GM23338 (cell line): ENCODE measurements around the gene DLST. TPM values are rescaled to one million over a fixed set of nuclear protein-coding genes. Genes with fewer than 3 reads are reported as not detected.

Experiments used
- ATAC-seq: fragments of 200-7000 bp; cut with Tn5 transposase; 3 replicates; pipeline ENCODE4 v1.9.1; 2020
- DNase-seq: peaks from one replicate; pipeline ENCODE4 v3.0.0-alpha.2; 2015; ENCODE audit warnings: low spot score
- H2AFZ ChIP-seq: fragments of 200-600 bp; sonication (generic); 2 replicates; pipeline ENCODE4 v1.8.0; 2016; ENCODE audit warnings: antibody characterized with exemption, mild to moderate bottlenecking, moderate library complexity
- H3F3A ChIP-seq: fragments of 200-600 bp; sonication (generic); replicated peaks from 2 replicates; pipeline ENCODE4 v1.8.0; 2017; ENCODE audit warnings: antibody characterized with exemption, mixed run types, low read depth
- H3K27ac ChIP-seq: fragments of 200-600 bp; sonication (generic); 2 replicates; pipeline ENCODE4 v1.6.1; 2016; ENCODE audit warnings: low read depth
- H3K27me3 ChIP-seq: fragments of 200-600 bp; sonication (generic); 2 replicates; pipeline ENCODE4 v1.8.0; 2016; ENCODE audit warnings: mild to moderate bottlenecking, mixed run types, moderate library complexity; ENCODE audit not compliant: insufficient read depth
- H3K36me3 ChIP-seq: fragments of 200-600 bp; sonication (generic); 2 replicates; pipeline ENCODE4 v1.8.0; 2016; ENCODE audit warnings: mild to moderate bottlenecking; ENCODE audit not compliant: insufficient read depth
- H3K4me1 ChIP-seq: fragments of 200-600 bp; sonication (generic); 2 replicates; pipeline ENCODE4 v1.8.0; 2016; ENCODE audit warnings: mild to moderate bottlenecking, moderate library complexity; ENCODE audit not compliant: insufficient read depth
- H3K4me2 ChIP-seq: fragments of 200-600 bp; sonication (generic); 2 replicates; pipeline ENCODE4 v1.7.1; 2017; ENCODE audit warnings: mixed run types
- H3K4me3 ChIP-seq: fragments of 200-600 bp; sonication (generic); 2 replicates; pipeline ENCODE4 v1.6.1; 2016; ENCODE audit warnings: mixed run types
- H3K79me2 ChIP-seq: fragments of 200-600 bp; sonication (generic); replicated peaks from 2 replicates; pipeline ENCODE4 v1.8.0; 2017; ENCODE audit warnings: mild to moderate bottlenecking; ENCODE audit not compliant: insufficient read depth
- H3K9me2 ChIP-seq: fragments of 200-600 bp; sonication (generic); 2 replicates; pipeline ENCODE4 v1.8.0; 2017; ENCODE audit not compliant: insufficient read depth
- H4K20me1 ChIP-seq: fragments of 200-600 bp; sonication (generic); replicated peaks from 2 replicates; pipeline ENCODE4 v1.8.0; 2017; ENCODE audit warnings: mild to moderate bottlenecking; ENCODE audit not compliant: insufficient read depth
- H3K27ac Mint-ChIP-seq: 2 replicates; pipeline ENCODE4 v1.8.0; 2020; ENCODE audit warnings: inconsistent platforms, mild to moderate bottlenecking, moderate library complexity, mixed read lengths
- H3K27me3 Mint-ChIP-seq: 3 replicates; pipeline ENCODE4 v1.8.0; 2022; ENCODE audit warnings: low read depth, mild to moderate bottlenecking, moderate library complexity, mixed read lengths, inconsistent platforms; ENCODE audit not compliant: insufficient read depth, poor library complexity
- H3K36me3 Mint-ChIP-seq: 3 replicates; pipeline ENCODE4 v1.8.0; 2021; ENCODE audit warnings: low read depth, mild to moderate bottlenecking, inconsistent platforms, moderate library complexity, mixed read lengths
- H3K4me1 Mint-ChIP-seq: 3 replicates; pipeline ENCODE4 v1.8.0; 2020; ENCODE audit warnings: mild to moderate bottlenecking, inconsistent platforms, mixed read lengths
- H3K4me3 Mint-ChIP-seq: 3 replicates; pipeline ENCODE4 v1.8.0; 2021; ENCODE audit warnings: moderate library complexity, mild to moderate bottlenecking, inconsistent platforms, mixed read lengths
- H3K9me3 Mint-ChIP-seq: 3 replicates; pipeline ENCODE4 v1.8.0; 2020; ENCODE audit warnings: moderate library complexity, mild to moderate bottlenecking, inconsistent platforms, mixed read lengths
- CREB1 ChIP-seq: fragments of 250-450 bp; sonication (Bioruptor Pico); IDR thresholded peaks from 2 replicates; pipeline ENCODE4 v1.5.0; 2020; ENCODE audit warnings: low read depth, mild to moderate bottlenecking, moderate library complexity
- CTCF ChIP-seq, 2 experiments: fragments of 200-600 bp in 1 of 2; sonication (generic) in 1 of 2; conservative IDR thresholded peaks; 2 replicates each; pipeline versions ENCODE4 v1.5.1 to v1.6.1; 2016 to 2017; ENCODE audit warnings: antibody characterized with exemption in 2 of 2, low read depth in 2 of 2, mild to moderate bottlenecking in 2 of 2, moderate library complexity in 1 of 2
- ETS1 ChIP-seq: IDR thresholded peaks from 2 replicates; pipeline ENCODE4 v1.6.1; 2016; ENCODE audit warnings: antibody characterized with exemption
- EZH2 ChIP-seq: fragments of 200-600 bp; sonication (generic); IDR thresholded peaks from one replicate; pipeline ENCODE4 v1.8.0; 2017; ENCODE audit warnings: antibody characterized with exemption, mild to moderate bottlenecking, low read depth; ENCODE audit not compliant: unreplicated experiment
- EZH2phosphoT487 ChIP-seq: fragments of 200-600 bp; sonication (generic); IDR thresholded peaks from one replicate; pipeline ENCODE4 v1.8.1; 2018; ENCODE audit warnings: antibody characterized with exemption; ENCODE audit not compliant: unreplicated experiment
- JUNB ChIP-seq: IDR thresholded peaks from one replicate; pipeline ENCODE4 v1.6.1; 2016; ENCODE audit warnings: antibody characterized with exemption; ENCODE audit not compliant: unreplicated experiment
- NANOG ChIP-seq: IDR thresholded peaks from 2 replicates; pipeline ENCODE4 v1.6.1; 2016; ENCODE audit warnings: antibody characterized with exemption, borderline replicate concordance
- POLR2AphosphoS5 ChIP-seq: IDR thresholded peaks from 2 replicates; pipeline ENCODE4 v1.6.1; 2016; ENCODE audit warnings: antibody characterized with exemption, low read depth
- REST ChIP-seq: IDR thresholded peaks from one replicate; pipeline ENCODE4 v1.6.1; 2018; ENCODE audit warnings: antibody characterized with exemption; ENCODE audit not compliant: unreplicated experiment
- STAT1 ChIP-seq: IDR thresholded peaks from one replicate; pipeline ENCODE4 v1.6.1; 2016; ENCODE audit warnings: antibody characterized with exemption; ENCODE audit not compliant: unreplicated experiment
- ZNF114 ChIP-seq: fragments of 250-450 bp; sonication (Bioruptor Pico); IDR thresholded peaks from 2 replicates; pipeline ENCODE4 v1.5.0; 2020; ENCODE audit warnings: mild to moderate bottlenecking, moderate library complexity
- ZNF331 ChIP-seq: fragments of 250-450 bp; sonication (Bioruptor Pico); IDR thresholded peaks from 2 replicates; pipeline ENCODE4 v1.5.0; 2020; ENCODE audit warnings: low read depth, mild to moderate bottlenecking, moderate library complexity
- ZNF462 ChIP-seq: fragments of 250-450 bp; sonication (Bioruptor Pico); IDR thresholded peaks from 2 replicates; pipeline ENCODE4 v1.5.0; 2020; ENCODE audit warnings: mild to moderate bottlenecking, moderate library complexity
- polyA plus RNA-seq: library from polyadenylated mRNA; unstranded; fragments of >200 nt; fragmentation: Nextera tagmentation; extraction: Ambion mirVana; gene quantifications from 2 replicates; pipeline ENCODE4 v1.2.1, GENCODE V29; 2016
- total RNA-seq: library from RNA; depleted of rRNA; stranded (reverse); fragments of >200 nt; shearing (Covaris generic); gene quantifications from 2 replicates; pipeline ENCODE4 v1.2.3, GENCODE V29; 2014

DLST gene
- total and polyA plus RNA-seq, 2 experiments from 2014 or later, result 11.2 to 106 TPM

- Histone ChIP-seq H3K27me3 (no peaks in the 10 kb centered on the region), H3K4me2 (no peak overlapping the region), H3K4me3 (no peak overlapping the region), H4K20me1 (peaks cover 5% of the 10 kb centered on the region), H3K4me1 (no peaks in the 10 kb centered on the region), H3K79me2 (no peaks in the 10 kb centered on the region), H2AFZ (no peak overlapping the region), H3K27ac (no peak overlapping the region), H3F3A (0 out of 2 replicates have a peak, but pooled peaks cover 3% of the 10 kb centered on the region), H3K9me2 (no peaks in the 10 kb centered on the region), H3K36me3 (peaks cover 4% of the 10 kb centered on the region; the same call in 1 of the 2 replicates)
- Mint-ChIP-seq H3K27me3 (peaks cover 11% of the 10 kb centered on the region), H3K27ac (no peak overlapping the region), H3K36me3 (peaks cover 22% of the 10 kb centered on the region), H3K4me1 (peaks cover 5% of the 10 kb centered on the region), H3K4me3 (no peak overlapping the region), H3K9me3 (no peaks in the 10 kb centered on the region)
- DNase-seq (no peak), ATAC-seq (no peak)
- TF ChIP-seq CTCF (conservative IDR thresholded peaks at IDR 0.05; ENCODE audit: low read depth in 2 of 2), result no peak
- no peak for TF ChIP-seq POLR2AphosphoS5
- TF ChIP-seq ETS1, result no peak
- no peak for TF ChIP-seq JUNB
- no peak for TF ChIP-seq CREB1 (CRISPR knock-in tag)
- no peak for TF ChIP-seq ZNF331 (CRISPR knock-in tag)
- no peak for TF ChIP-seq ZNF114
- TF ChIP-seq ZNF462 (CRISPR knock-in tag), result no peak
- no peak for TF ChIP-seq STAT1
- no peak for TF ChIP-seq EZH2phosphoT487
- no peak for TF ChIP-seq NANOG
- TF ChIP-seq EZH2, result no peak
- TF ChIP-seq REST, result no peak
These were observed 26.0 kb downstream of the DLST start for GRCh38 chr14:74907744-74908143.
